Measurements from ENCODE around the gene LRRC75A. TPM values are rescaled to one million over a fixed set of nuclear protein-coding genes. Genes with fewer than 3 reads are reported as not detected.
"Not testable (repeated sequence)": the region's sequence is repeated elsewhere in the genome, so short reads cannot be mapped to it uniquely, and the experiment has no call there.

Gene LRRC75A
- total RNA-seq, 2 donors from 2014 or later: 3.2 to 5.0 TPM

DNA sequence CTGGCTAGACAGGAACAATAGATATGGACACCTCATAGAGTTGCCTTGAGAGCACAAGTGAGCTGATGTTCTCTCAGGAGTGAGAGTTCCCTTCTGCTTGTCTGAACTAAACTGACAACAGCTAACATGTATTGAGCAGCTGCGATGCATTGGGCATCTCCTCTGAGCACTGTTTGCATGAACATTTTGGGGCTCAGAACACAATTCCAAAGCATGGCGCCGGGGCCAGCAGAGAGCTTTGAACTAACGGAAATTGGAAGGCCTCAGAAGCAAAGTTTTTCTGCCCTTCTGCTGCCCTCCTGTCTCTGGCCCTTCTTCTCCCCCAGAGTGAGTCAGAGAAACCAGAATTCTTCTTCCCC, 38.5 kb downstream of the LRRC75A start:
- Mint-ChIP-seq H3K9me3 (no peaks in the 10 kb centered on the region), H3K4me3 (no peak overlapping the region), H3K27ac (no peak overlapping the region), H3K36me3 (ENCODE audit: low read depth) (peaks cover 22% of the 10 kb centered on the region), H3K27me3 (ENCODE audit: insufficient read depth) (no peaks in the 10 kb centered on the region), H3K4me1 (peaks cover 2% of the 10 kb centered on the region)
- peaks cover 12% of the 10 kb centered on the region for H3K36me3 ChIP-seq (ENCODE audit: control insufficient read depth, insufficient read depth, low read length)
- no peaks in the 10 kb centered on the region for H3K27me3 ChIP-seq (ENCODE audit: control insufficient read depth, insufficient read depth, low read length, poor library complexity, severe bottlenecking)
- no peak for DNase-seq
- TF ChIP-seq, protein P1, sequence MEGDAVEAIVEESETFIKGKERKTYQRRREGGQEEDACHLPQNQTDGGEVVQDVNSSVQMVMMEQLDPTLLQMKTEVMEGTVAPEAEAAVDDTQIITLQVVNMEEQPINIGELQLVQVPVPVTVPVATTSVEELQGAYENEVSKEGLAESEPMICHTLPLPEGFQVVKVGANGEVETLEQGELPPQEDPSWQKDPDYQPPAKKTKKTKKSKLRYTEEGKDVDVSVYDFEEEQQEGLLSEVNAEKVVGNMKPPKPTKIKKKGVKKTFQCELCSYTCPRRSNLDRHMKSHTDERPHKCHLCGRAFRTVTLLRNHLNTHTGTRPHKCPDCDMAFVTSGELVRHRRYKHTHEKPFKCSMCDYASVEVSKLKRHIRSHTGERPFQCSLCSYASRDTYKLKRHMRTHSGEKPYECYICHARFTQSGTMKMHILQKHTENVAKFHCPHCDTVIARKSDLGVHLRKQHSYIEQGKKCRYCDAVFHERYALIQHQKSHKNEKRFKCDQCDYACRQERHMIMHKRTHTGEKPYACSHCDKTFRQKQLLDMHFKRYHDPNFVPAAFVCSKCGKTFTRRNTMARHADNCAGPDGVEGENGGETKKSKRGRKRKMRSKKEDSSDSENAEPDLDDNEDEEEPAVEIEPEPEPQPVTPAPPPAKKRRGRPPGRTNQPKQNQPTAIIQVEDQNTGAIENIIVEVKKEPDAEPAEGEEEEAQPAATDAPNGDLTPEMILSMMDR (conservative IDR thresholded peaks at IDR 0.05): no peak
- WGBS, 2 experiments (ENCODE audit: insufficient coverage in 1 of 2, insufficient read length in 1 of 2): 92 to 96% methylated on average over 4 of the region's 4 CpGs
- H3K9ac ChIP-seq (ENCODE audit: extremely low read depth, low read length, poor library complexity, severe bottlenecking): no peak overlapping the region
- no peak overlapping the region for H3K4me3 ChIP-seq (ENCODE audit: low read length)
- H3K27ac ChIP-seq (ENCODE audit: low read depth, low read length): no peak overlapping the region
- no peaks in the 10 kb centered on the region for H3K9me3 ChIP-seq (ENCODE audit: control insufficient read depth, low read length)
- H3K4me1 ChIP-seq (ENCODE audit: control insufficient read depth, insufficient read depth, low read length): no peaks in the 10 kb centered on the region

DNA sequence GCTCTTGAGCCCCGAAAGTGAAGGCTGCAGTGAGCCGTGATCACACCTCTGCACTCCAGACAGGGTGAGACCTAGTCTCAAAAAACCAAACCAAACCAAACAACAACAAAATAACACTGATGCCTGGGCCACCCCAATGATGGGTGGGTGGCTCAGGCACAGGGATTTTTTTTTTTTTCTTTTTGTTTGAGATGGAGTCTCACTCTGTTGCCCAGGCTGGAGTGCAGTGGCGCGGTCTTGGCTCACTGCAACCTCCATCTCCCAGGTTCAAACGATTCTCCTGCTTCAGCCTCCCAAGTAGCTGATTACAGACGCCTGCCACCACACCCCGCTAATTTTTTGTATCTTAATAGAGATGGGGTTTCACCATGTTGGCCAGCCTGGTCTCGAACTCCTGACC, 39.7 kb downstream of the LRRC75A start:
- H3K27ac Mint-ChIP-seq; DNase-seq; H3K9ac ChIP-seq (ENCODE audit: extremely low read depth, low read length, poor library complexity, severe bottlenecking); H3K27ac ChIP-seq (ENCODE audit: low read depth, low read length); H3K9me3 ChIP-seq (ENCODE audit: control insufficient read depth, low read length); H3K4me1 ChIP-seq (ENCODE audit: control insufficient read depth, insufficient read depth, low read length); H3K4me3 Mint-ChIP-seq; H3K4me1 Mint-ChIP-seq; H3K4me3 ChIP-seq (ENCODE audit: low read length); H3K27me3 ChIP-seq (ENCODE audit: control insufficient read depth, insufficient read depth, low read length, poor library complexity, severe bottlenecking); H3K27me3 Mint-ChIP-seq (ENCODE audit: insufficient read depth); H3K9me3 Mint-ChIP-seq: not testable (repeated sequence)
- peaks cover 31% of the 10 kb centered on the region for H3K36me3 Mint-ChIP-seq (ENCODE audit: low read depth)
- H3K36me3 ChIP-seq (ENCODE audit: control insufficient read depth, insufficient read depth, low read length): peaks cover 21% of the 10 kb centered on the region
- WGBS, 2 experiments (ENCODE audit: insufficient coverage in 1 of 2, insufficient read length in 1 of 2): 73 to 83% methylated on average over 6 to 8 of the region's 8 CpGs

DNA sequence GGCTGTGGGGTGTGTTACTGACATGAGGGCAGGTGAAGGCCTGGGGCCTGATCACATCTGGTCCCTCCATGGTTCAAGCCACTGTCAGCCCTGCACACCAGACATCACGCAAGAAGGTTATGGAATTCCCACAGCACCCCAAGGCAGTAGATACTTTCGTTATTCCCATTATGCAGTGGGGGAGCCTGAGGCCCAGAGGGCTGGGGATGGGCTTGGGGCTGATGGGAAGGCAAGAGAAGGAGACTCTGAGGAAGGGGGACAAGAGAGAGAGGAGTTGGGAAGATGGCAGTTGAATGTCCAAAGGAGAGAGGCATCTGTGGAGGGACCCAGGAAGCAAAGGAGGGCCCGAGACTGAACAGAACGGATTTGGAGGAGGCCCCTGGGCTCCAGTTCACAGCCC, 42.0 kb downstream of the LRRC75A start:
- 80 to 97% methylated on average over 1 to 4 of the region's 4 CpGs for WGBS, 2 experiments (ENCODE audit: insufficient coverage in 1 of 2, insufficient read length in 1 of 2)
- H3K27me3 Mint-ChIP-seq (ENCODE audit: insufficient read depth): no peaks in the 10 kb centered on the region
- no peak overlapping the region for H3K9ac ChIP-seq (ENCODE audit: extremely low read depth, low read length, poor library complexity, severe bottlenecking)
- no peaks in the 10 kb centered on the region for H3K9me3 ChIP-seq (ENCODE audit: control insufficient read depth, low read length)
- TF ChIP-seq, protein P1 (conservative IDR thresholded peaks at IDR 0.05): no peak
- H3K36me3 Mint-ChIP-seq (ENCODE audit: low read depth): peaks cover 41% of the 10 kb centered on the region
- no peaks in the 10 kb centered on the region for H3K27me3 ChIP-seq (ENCODE audit: control insufficient read depth, insufficient read depth, low read length, poor library complexity, severe bottlenecking)
- H3K36me3 ChIP-seq (ENCODE audit: control insufficient read depth, insufficient read depth, low read length): peaks cover 33% of the 10 kb centered on the region
- H3K4me1 Mint-ChIP-seq: peaks cover 2% of the 10 kb centered on the region
- H3K27ac Mint-ChIP-seq: peak overlapping the region; percentile 45
- no peaks in the 10 kb centered on the region for H3K4me1 ChIP-seq (ENCODE audit: control insufficient read depth, insufficient read depth, low read length)
- H3K4me3 ChIP-seq (ENCODE audit: low read length): no peak overlapping the region
- H3K9me3 Mint-ChIP-seq: no peaks in the 10 kb centered on the region
- no peak overlapping the region for H3K27ac ChIP-seq (ENCODE audit: low read depth, low read length)
- no peak overlapping the region for H3K4me3 Mint-ChIP-seq
- DNase-seq: no peak

DNA sequence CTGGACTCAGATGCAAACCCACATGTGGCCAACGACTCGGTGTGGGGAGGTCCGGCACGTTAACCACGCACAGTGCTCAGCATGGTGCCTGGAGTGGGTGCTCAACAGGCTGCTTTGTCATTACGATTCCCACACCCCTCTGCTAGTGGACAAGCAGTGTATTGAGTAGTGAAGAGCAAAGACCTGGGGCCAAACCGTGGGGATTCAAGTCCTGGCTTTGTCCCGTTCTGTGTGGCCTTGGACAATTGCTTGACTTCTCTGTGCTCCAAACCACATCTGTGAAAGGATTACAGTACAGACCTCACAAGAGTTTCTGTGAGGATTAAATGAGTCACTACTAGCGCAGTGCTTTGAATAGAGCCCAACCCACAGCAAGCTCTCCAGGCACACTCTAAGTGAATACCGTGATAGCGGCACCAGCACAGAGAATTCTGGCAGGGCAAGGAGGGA, 42.8 kb downstream of the LRRC75A start:
- Mint-ChIP-seq H3K27me3 (ENCODE audit: insufficient read depth) (no peaks in the 10 kb centered on the region), H3K9me3 (no peaks in the 10 kb centered on the region), H3K4me3 (no peak overlapping the region), H3K36me3 (ENCODE audit: low read depth) (peaks cover 48% of the 10 kb centered on the region), H3K4me1 (peaks cover 2% of the 10 kb centered on the region), H3K27ac (peak overlapping the region; percentile 75)
- Histone ChIP-seq H3K9ac (ENCODE audit: extremely low read depth, low read length, poor library complexity, severe bottlenecking) (no peak overlapping the region), H3K27ac (ENCODE audit: low read depth, low read length) (no peak overlapping the region), H3K27me3 (ENCODE audit: control insufficient read depth, insufficient read depth, low read length, poor library complexity, severe bottlenecking) (no peaks in the 10 kb centered on the region), H3K9me3 (ENCODE audit: control insufficient read depth, low read length) (no peaks in the 10 kb centered on the region), H3K36me3 (ENCODE audit: control insufficient read depth, insufficient read depth, low read length) (peaks cover 36% of the 10 kb centered on the region), H3K4me1 (ENCODE audit: control insufficient read depth, insufficient read depth, low read length) (no peaks in the 10 kb centered on the region), H3K4me3 (ENCODE audit: low read length) (no peak overlapping the region)
- TF ChIP-seq, protein P1 (conservative IDR thresholded peaks at IDR 0.05): no peak
- DNase-seq: no peak
- 95 to 97% methylated on average over 9 to 11 of the region's 11 CpGs for WGBS, 2 experiments (ENCODE audit: insufficient coverage in 1 of 2, insufficient read length in 1 of 2)

Data from endodermal cell (in vitro differentiated cells).